Bone marrow (tissue), 2 donors: ENCODE data around the gene ATAD5.
"Not testable (repeated sequence)": the region's sequence is repeated elsewhere in the genome, so short reads cannot be mapped to it uniquely, and the experiment has no call there.

Experiments used
- DNase-seq, 2 donors: peaks; one replicate each; lab custom pipeline; 2025; lab: John Stamatoyannopoulos, UW

ATAD5 gene

GRCh38 chr17:30910151-30910550 is 78.4 kb downstream of the ATAD5 start:
- DNase-seq = not testable (repeated sequence)

- DNase-seq = no peak
Observed at GRCh38 chr17:30913955-30914354, 82.2 kb downstream of the ATAD5 start.

DNA sequence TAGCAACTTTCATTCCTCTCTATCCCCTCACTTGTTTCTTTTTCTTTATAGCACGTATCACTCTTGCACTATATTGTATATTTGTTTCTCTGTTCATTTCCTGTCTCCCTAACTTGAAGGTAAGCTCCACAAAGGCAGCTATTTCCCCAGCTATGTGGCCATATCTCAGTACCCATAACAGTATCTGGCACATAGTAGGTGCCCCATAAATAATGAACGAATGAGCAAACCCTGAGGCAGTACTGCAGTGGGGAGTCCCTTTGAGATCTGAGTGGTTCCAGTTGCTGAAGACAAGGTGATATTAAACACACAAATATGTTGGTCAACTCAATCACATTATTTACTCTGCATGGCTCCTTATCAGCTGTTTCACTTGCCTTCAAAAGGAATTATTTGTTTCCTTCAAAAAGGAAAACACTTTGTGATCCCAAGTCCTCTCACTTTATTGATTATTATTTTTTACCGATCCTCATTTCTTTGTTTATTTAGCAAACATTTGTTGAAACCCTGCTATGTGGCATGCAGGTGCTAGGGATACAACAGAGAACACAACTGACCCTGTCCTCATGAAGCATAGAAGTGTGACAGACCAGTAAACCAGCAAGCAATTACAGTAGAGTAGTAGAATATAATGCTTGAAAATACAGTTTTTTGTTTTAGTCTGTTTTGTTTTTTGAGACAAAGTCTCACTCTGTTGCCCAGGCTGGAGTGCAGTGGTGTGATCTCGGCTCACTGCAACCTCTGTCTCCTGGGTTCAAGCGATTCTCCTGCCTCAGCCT is 84.3 kb downstream of the ATAD5 start:
- no peak for DNase-seq

DNA sequence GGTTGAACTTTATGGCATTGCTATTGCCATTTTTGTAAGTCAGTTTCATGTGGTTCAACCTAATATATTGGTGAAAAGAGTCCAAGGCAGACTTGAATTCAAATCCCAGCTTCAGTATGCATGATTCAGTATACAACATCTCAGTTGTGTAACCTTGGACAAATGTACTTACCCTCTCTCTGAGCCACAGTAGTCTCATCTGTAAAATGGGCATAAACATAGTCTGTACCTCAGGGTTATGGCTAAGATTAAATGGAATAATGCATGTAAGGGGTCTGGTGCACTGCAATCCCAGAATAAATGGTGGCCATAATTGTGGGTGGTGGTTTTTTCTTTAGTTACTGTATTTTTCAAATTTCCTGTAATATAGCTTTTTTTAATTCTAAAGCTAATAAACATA is 85.3 kb downstream of the ATAD5 start:
- DNase-seq = no peak

DNA sequence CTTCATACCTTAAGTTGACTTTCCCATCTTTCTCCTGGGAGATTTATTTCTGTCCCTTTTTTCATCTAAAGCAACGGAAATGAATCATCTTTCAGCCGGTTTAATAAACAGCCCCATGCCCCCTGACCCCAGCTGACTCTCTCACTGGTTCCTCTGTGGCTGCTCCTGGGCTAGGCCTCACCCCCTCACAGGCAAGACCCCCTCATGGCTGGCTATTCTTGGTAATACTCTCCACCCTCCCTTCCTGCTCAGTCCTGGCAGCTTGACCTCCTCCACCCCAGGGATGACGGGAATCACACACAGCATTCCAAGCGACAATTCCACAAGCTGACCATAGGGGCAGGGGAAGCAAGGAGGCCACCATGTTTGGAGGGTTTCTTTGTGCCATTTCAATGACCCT is 88.5 kb downstream of the ATAD5 start:
- DNase-seq = no peak

DNA sequence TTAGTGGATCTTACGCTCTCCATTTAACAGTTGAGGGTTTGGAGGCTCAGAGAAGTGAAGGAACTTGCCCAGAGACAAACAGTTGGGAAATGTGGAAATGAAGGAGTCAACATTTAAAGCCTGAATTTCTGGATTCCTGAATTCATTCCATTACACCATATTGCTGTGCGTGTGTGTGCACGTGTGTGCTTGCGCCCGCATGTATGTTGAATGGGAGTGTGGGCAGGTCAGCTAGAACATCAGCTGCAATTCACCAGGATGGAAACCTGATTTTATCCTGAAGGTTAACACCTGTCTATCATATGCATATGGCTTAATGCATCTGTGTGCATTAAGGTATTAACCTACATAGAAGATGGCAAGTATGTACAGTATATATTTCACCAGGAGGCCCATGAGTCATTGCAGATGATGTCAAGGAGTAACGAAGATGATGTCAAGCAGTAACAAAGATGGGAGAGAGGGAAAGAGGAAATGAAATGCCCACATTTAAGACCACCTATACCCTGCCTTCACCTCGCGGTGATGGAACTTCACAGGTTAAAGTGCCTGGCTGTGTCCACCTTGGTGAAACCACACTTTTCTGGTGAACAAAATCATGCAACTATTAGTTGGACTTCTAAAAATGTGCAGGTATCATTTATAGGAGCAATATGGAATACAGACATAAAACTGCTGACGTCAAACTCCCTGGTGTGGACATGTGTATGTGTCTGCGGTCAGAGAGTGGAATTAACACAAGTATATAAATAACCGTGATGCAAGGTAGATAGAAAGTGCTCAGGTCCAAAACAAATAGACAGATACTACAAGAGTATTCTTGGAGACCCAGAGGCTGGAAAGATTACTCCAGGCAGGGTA is 89.1 kb downstream of the ATAD5 start:
- no peak for DNase-seq

GRCh38 chr17:30921544-30922196 is 89.9 kb downstream of the ATAD5 start, which contains the start of gene ADAP2:
ADAP2 (plus strand) TSS chr17:30921945; CDS start chr17:30922015, 70 bp downstream.
- DNase-seq = peak in 1 of 2 donors; percentile 22

DNA sequence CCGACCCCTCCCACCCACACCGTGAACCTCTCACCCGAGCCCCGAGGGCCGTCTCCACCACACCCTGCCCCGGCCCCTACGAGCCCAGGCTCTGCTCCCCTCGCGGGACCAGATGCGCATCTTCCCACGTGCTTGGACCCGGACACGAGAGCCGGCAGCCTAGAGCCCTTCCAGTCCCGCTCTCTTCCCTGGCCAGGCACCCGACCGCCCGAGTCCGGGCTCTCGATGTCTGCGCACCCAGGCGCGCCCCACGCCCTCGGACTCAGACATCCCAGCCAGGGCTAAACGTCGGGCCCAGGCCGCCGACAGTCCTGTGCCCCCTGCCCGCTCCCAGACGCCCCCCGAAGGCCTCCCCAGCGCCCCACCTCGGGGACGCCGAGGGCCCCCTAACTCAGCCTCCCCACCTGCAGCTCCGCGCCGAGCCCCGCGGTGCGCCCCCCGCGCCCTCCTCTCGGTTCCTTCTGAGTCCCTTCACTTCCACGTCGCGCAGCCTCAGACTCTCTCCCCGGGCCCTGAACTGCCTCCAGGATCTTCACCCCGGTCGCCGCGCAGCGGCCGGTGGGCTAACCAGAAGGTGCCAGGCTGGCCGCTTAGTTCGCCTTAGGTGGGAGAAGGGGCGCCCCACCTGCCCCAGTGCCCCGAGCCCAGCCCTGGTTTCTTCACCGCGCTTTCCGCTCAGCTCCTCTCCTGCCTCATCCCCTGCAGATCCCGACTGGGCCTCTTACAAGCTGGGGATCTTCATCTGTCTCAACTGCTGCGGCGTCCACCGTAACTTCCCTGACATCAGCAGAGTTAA is 90.7 kb downstream of the ATAD5 start:
- no peak for DNase-seq

- DNase-seq = no peak
Observed at GRCh38 chr17:30924341-30924740, 92.6 kb downstream of the ATAD5 start.

DNA sequence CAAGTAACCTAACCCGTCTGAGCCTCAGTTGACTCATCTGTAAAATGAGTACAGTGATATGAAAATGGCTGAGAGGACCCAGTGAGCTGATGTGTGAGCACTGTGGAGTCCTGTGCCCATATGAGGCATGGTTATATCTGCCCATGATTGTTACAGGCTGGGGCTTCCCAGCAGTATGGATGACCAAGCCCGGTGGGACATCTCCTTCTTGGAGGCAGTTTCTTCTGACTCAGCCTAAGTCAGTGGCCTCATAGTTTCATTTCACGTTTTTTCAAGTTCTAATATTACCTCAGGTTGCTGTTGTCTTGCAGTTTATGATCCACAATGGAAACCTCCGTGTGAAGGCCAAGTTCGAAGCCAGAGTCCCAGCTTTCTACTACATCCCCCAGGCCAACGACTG is 94.8 kb downstream of the ATAD5 start:
- DNase-seq = no peak

- no peak for DNase-seq
Observed at GRCh38 chr17:30927756-30928155, 96.0 kb downstream of the ATAD5 start.

DNA sequence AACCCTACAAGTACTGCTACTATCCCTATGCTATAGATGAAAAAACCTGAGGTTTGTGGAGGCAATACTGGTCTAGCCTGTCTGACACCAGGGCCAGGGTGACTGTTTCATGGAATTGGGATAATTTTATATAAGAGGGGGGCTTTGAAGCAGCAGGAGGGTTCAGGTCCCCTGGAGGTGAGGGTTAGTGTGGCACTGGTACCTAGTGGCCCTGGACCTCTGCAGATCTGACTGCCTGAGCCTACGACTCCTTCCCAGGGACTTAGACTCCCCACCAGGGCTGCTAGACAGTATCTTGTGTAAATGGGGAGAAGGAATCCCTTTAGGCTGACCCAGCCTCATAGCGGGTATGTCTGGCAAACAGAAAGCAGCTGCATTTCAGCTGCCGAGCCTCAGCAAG is 96.8 kb downstream of the ATAD5 start:
- DNase-seq = no peak

GRCh38 chr17:30929081-30929633 is 97.4 kb downstream of the ATAD5 start:
- no peak for DNase-seq

GRCh38 chr17:30929861-30930260 is 98.1 kb downstream of the ATAD5 start:
- DNase-seq = not testable (repeated sequence)

- no peak for DNase-seq
Observed at GRCh38 chr17:30930495-30930894, 98.7 kb downstream of the ATAD5 start.

DNA sequence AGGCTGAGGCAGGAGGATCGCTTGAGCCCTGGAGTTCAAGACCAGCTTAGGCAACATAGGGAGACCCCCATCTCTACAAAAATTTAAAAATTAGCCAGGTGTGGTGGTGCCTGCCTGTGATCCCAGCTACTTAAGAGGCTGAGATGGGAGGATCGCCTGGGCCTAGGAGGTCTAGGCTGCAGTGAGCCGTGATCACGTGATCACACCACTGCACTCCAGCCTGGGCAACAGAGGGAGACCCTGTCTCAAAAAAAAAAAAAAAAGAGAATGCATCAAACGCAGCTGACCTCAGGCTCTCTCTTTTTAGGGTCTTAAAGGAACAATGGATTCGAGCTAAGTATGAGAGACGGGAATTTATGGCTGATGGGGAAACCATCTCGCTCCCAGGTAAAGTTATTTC is 99.8 kb downstream of the ATAD5 start:
- not testable (repeated sequence) for DNase-seq

DNA sequence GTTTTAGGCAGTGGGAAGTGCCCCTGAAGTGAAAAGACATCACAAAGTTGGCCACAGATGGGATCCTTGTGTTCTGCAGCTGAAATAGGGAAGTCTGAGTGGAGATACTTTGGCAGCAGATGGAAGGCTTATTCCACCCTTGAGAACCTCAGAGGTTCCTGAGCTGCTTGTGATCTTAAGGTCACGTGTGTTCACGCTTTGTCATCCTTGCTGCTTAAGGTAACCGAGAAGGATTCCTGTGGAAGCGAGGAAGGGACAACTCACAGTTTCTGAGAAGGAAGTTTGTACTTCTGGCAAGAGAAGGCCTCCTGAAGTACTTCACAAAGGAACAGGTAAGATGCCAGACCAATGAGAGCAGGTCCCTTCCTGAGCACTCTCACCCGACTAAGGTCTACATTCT is 102.2 kb downstream of the ATAD5 start:
- no peak for DNase-seq

DNA sequence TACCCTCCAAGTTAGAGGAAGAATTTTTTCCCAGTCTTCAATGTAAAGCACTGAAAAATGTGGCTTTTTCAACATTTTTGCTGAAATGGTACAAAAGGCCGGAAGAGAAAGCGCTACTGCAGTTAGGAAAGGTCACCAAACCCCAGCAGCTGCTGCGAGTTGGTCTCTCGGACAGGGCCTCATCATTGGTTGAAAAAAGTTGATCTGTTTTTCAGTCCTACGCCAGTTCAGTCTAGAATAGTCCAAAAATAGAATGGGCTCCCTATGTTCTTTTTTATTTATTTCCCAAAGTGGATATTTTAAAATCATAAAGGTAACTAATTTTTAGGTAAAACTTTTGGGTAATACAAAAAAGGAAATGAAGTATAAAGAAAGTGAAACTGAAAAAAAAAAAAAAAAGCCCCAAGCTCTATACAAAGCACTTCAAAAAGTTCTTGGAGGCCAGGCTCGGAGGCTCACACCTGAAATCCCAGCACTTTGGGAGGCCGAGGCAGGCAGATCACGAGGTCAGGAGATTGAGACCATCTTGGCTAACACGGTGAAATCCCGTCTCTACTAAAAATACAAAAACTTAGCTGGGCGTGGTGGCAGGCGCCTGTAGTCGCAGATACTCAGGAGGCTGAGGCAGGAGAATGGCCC is 107.4 kb downstream of the ATAD5 start:
- no peak for DNase-seq

- DNase-seq = no peak
Observed at GRCh38 chr17:30942308-30943079, 110.7 kb downstream of the ATAD5 start.
